ENCODE data around the gene PEX12. TPM values are rescaled to one million over a fixed set of nuclear protein-coding genes. Genes with fewer than 3 reads are reported as not detected.

Gene PEX12
- total and polyA plus RNA-seq, 9 of the 15 experiments (the other 6 are each of a cell fraction or from before 2014, with no cell fraction given) = 4.0 to 12.4 (median 6.4) TPM

GRCh38 chr17:35543856-35544255 lies 34.5 kb downstream of the PEX12 start:
- ATAC-seq (no peak), FAIRE-seq (no peak), DNase-seq (ENCODE audit: extremely low read depth in 1 of 4, low spot score in 3 of 4) (no peak)
- in situ Hi-C loops (cut with MboI) (no loop called here), intact Hi-C loops (cut with micrococcal nuclease) (no loop called here)
- Histone ChIP-seq H3K9me1 (ENCODE audit: control insufficient read depth, insufficient read depth, low read length) (no peaks in the 10 kb centered on the region), H3K27me3 (ENCODE audit: control insufficient read depth in 2 of 2, insufficient read depth in 2 of 2, low read length in 2 of 2) (no peaks in the 10 kb centered on the region), H3K36me3 (ENCODE audit: control insufficient read depth, insufficient read depth, low read length) (no peaks in the 10 kb centered on the region; the same call in 2 of the 3 replicates), H3K9ac (ENCODE audit: insufficient read depth in 1 of 2, low read depth in 2 of 2, low read length in 2 of 2) (no peak overlapping the region), H3K4me2 (ENCODE audit: insufficient read depth, low read length) (no peak overlapping the region), H3K27ac (ENCODE audit: extremely low read depth, low read depth, low read length) (no peak overlapping the region), H3K4me1 (replicated peaks in 1 of 2; ENCODE audit: control insufficient read depth in 2 of 2, insufficient read depth in 2 of 2, low read length in 2 of 2) (peaks cover 10 to 17% of the 10 kb centered on the region in 2 experiments; a peak in 3 of 5 replicates), H3K4me3 (no peak overlapping the region), H3K79me2 (ENCODE audit: control insufficient read depth, insufficient read depth, low read length) (no peaks in the 10 kb centered on the region), H2AFZ (ENCODE audit: low read depth, low read length) (no peak overlapping the region), H4K20me1 (replicated peaks; ENCODE audit: control insufficient read depth, insufficient read depth, low read length) (no peaks in the 10 kb centered on the region), H3K9me3 (replicated peaks; ENCODE audit: control insufficient read depth, insufficient read depth, low read depth, low read length) (no peaks in the 10 kb centered on the region)
- WGBS (ENCODE audit: insufficient coverage, low coverage, missing lambda C conversion rate) = 22% methylated on average over 1 of the region's 1 CpG
- no TSS peak for BruUV-seq (replicated peaks)
- ChIA-PET CTCF (ENCODE audit: low intra/inter-chr PET ratio) (interaction anchor here (0.6 kb wide), 1 partner anchor 372 kb away, joined by 3 read pairs; no protein-coding TSS in a partner anchor), POLR2A (interaction anchor here (0.7 to 2.5 kb wide), 2 partner anchors 10 to 201 kb away, joined by 3 to 14 read pairs; no protein-coding TSS in a partner anchor)
- TF ChIP-seq RHOXF2B (CRISPR knock-in tag; conservative IDR thresholded peaks at IDR 0.05) = no peak
- TF ChIP-seq NFIC (IDR thresholded peaks at IDR 0.05) = peak; percentile 51
- TF ChIP-seq MBD1 (CRISPR knock-in tag; IDR thresholded peaks at IDR 0.05) = no peak
- no peak for TF ChIP-seq NCOA1 (IDR thresholded peaks at IDR 0.05; ENCODE audit: low read depth)
- 0 out of 2 replicates have a peak, but pooled peaks have one; percentile 45 for TF ChIP-seq TOE1 (IDR thresholded peaks at IDR 0.05; ENCODE audit: borderline replicate concordance)
- TF ChIP-seq TOE1 (CRISPR knock-in tag; IDR thresholded peaks at IDR 0.05; ENCODE audit: borderline replicate concordance, low read depth) = no peak
- no peak for TF ChIP-seq ZNF668 (CRISPR knock-in tag; IDR thresholded peaks at IDR 0.05)
- peak; percentile 68 for TF ChIP-seq TFE3 (CRISPR knock-in tag; IDR thresholded peaks at IDR 0.05)

Data from K562 (cell line).